Measurements from ENCODE around the gene GMPR. TPM values are rescaled to one million over a fixed set of nuclear protein-coding genes. Genes with fewer than 3 reads are reported as not detected.
"Not testable (repeated sequence)": the region's sequence is repeated elsewhere in the genome, so short reads cannot be mapped to it uniquely, and the experiment has no call there.

GMPR gene
- total RNA-seq, 1 experiment from 2014 or later, result 5.1 TPM

- Histone ChIP-seq H3K4me3 (ENCODE audit: insufficient read depth, low read depth, low read length) (no peak overlapping the region), H3K36me3 (replicated peaks; ENCODE audit: control insufficient read depth, insufficient read depth, low read length) (no peaks in the 10 kb centered on the region), H3K27me3 (ENCODE audit: control insufficient read depth, insufficient read depth, low read length) (peaks cover 3% of the 10 kb centered on the region; the same call in 1 of the 2 replicates)
- DNase-seq, result no peak
Measured at GRCh38 chr6:16249971-16250370, 11.6 kb downstream of the GMPR start.

GRCh38 chr6:16251706-16252105 lies 13.3 kb downstream of the GMPR start:
- Histone ChIP-seq H3K36me3 (replicated peaks; ENCODE audit: control insufficient read depth, insufficient read depth, low read length) (no peaks in the 10 kb centered on the region), H3K4me3 (ENCODE audit: insufficient read depth, low read depth, low read length) (no peak overlapping the region), H3K27me3 (ENCODE audit: control insufficient read depth, insufficient read depth, low read length) (no peaks in the 10 kb centered on the region)
- no peak for DNase-seq

GRCh38 chr6:16252686-16253299 lies 14.4 kb downstream of the GMPR start:
- Histone ChIP-seq H3K36me3 (replicated peaks; ENCODE audit: control insufficient read depth, insufficient read depth, low read length) (no peaks in the 10 kb centered on the region), H3K4me3 (ENCODE audit: insufficient read depth, low read depth, low read length) (no peak overlapping the region), H3K27me3 (ENCODE audit: control insufficient read depth, insufficient read depth, low read length) (no peaks in the 10 kb centered on the region)
- no peak for DNase-seq

- H3K4me3 ChIP-seq (ENCODE audit: insufficient read depth, low read depth, low read length), result no peak overlapping the region
- no peaks in the 10 kb centered on the region for H3K27me3 ChIP-seq (ENCODE audit: control insufficient read depth, insufficient read depth, low read length)
- no peak for DNase-seq
- H3K36me3 ChIP-seq (replicated peaks; ENCODE audit: control insufficient read depth, insufficient read depth, low read length), result no peaks in the 10 kb centered on the region
Measured at GRCh38 chr6:16253399-16254144, 15.2 kb downstream of the GMPR start.

GRCh38 chr6:16254535-16254934 lies 16.1 kb downstream of the GMPR start:
- Histone ChIP-seq H3K4me3 (ENCODE audit: insufficient read depth, low read depth, low read length) (no peak overlapping the region), H3K27me3 (ENCODE audit: control insufficient read depth, insufficient read depth, low read length) (no peaks in the 10 kb centered on the region), H3K36me3 (replicated peaks; ENCODE audit: control insufficient read depth, insufficient read depth, low read length) (no peaks in the 10 kb centered on the region)
- DNase-seq, result no peak

GRCh38 chr6:16256781-16257180 lies 18.4 kb downstream of the GMPR start:
- Histone ChIP-seq H3K27me3 (ENCODE audit: control insufficient read depth, insufficient read depth, low read length) (no peaks in the 10 kb centered on the region), H3K36me3 (replicated peaks; ENCODE audit: control insufficient read depth, insufficient read depth, low read length) (no peaks in the 10 kb centered on the region), H3K4me3 (ENCODE audit: insufficient read depth, low read depth, low read length) (no peak overlapping the region)
- no peak for DNase-seq

GRCh38 chr6:16257999-16258708 lies 19.8 kb downstream of the GMPR start:
- Histone ChIP-seq H3K36me3 (replicated peaks; ENCODE audit: control insufficient read depth, insufficient read depth, low read length) (no peaks in the 10 kb centered on the region), H3K27me3 (ENCODE audit: control insufficient read depth, insufficient read depth, low read length) (no peaks in the 10 kb centered on the region), H3K4me3 (ENCODE audit: insufficient read depth, low read depth, low read length) (no peak overlapping the region)
- no peak for DNase-seq

GRCh38 chr6:16258709-16259075 lies 20.3 kb downstream of the GMPR start:
- Histone ChIP-seq H3K27me3 (ENCODE audit: control insufficient read depth, insufficient read depth, low read length) (no peaks in the 10 kb centered on the region), H3K36me3 (replicated peaks; ENCODE audit: control insufficient read depth, insufficient read depth, low read length) (no peaks in the 10 kb centered on the region), H3K4me3 (ENCODE audit: insufficient read depth, low read depth, low read length) (no peak overlapping the region)
- no peak for DNase-seq

- H3K36me3 ChIP-seq (replicated peaks; ENCODE audit: control insufficient read depth, insufficient read depth, low read length); DNase-seq; H3K4me3 ChIP-seq (ENCODE audit: insufficient read depth, low read depth, low read length); H3K27me3 ChIP-seq (ENCODE audit: control insufficient read depth, insufficient read depth, low read length): not testable (repeated sequence)
Measured at GRCh38 chr6:16259604-16260003, 21.2 kb downstream of the GMPR start.

GRCh38 chr6:16260602-16261001 lies 22.2 kb downstream of the GMPR start:
- not testable (repeated sequence) for H3K4me3 ChIP-seq (ENCODE audit: insufficient read depth, low read depth, low read length); DNase-seq; H3K36me3 ChIP-seq (replicated peaks; ENCODE audit: control insufficient read depth, insufficient read depth, low read length); H3K27me3 ChIP-seq (ENCODE audit: control insufficient read depth, insufficient read depth, low read length)

GRCh38 chr6:16262773-16263172 lies 24.4 kb downstream of the GMPR start:
- H3K4me3 ChIP-seq (ENCODE audit: insufficient read depth, low read depth, low read length); H3K36me3 ChIP-seq (replicated peaks; ENCODE audit: control insufficient read depth, insufficient read depth, low read length); DNase-seq; H3K27me3 ChIP-seq (ENCODE audit: control insufficient read depth, insufficient read depth, low read length): not testable (repeated sequence)

- H3K27me3 ChIP-seq (ENCODE audit: control insufficient read depth, insufficient read depth, low read length); H3K36me3 ChIP-seq (replicated peaks; ENCODE audit: control insufficient read depth, insufficient read depth, low read length); DNase-seq: not testable (repeated sequence)
- peak overlapping the region; percentile 26; the same call in 1 of the 2 replicates for H3K4me3 ChIP-seq (ENCODE audit: insufficient read depth, low read depth, low read length)
Measured at GRCh38 chr6:16263464-16264099, 25.2 kb downstream of the GMPR start.

GRCh38 chr6:16264785-16265184 lies 26.4 kb downstream of the GMPR start:
- DNase-seq, result no peak
- Histone ChIP-seq H3K27me3 (ENCODE audit: control insufficient read depth, insufficient read depth, low read length) (no peaks in the 10 kb centered on the region), H3K4me3 (ENCODE audit: insufficient read depth, low read depth, low read length) (no peak overlapping the region), H3K36me3 (replicated peaks; ENCODE audit: control insufficient read depth, insufficient read depth, low read length) (no peaks in the 10 kb centered on the region)

GRCh38 chr6:16265351-16266341 lies 27.3 kb downstream of the GMPR start:
- no peak for DNase-seq
- no peak overlapping the region for H3K4me3 ChIP-seq (ENCODE audit: insufficient read depth, low read depth, low read length)
- no peaks in the 10 kb centered on the region for H3K36me3 ChIP-seq (replicated peaks; ENCODE audit: control insufficient read depth, insufficient read depth, low read length)

More at GRCh38 chr6:16265351-16266341, 27.3 kb downstream of the GMPR start:
- no peaks in the 10 kb centered on the region for H3K27me3 ChIP-seq (ENCODE audit: control insufficient read depth, insufficient read depth, low read length)

Measured in H7 (cell line).